GM18868 (cell line): Measurements from ENCODE around the gene RBBP8.
A peak's percentile ranks its signal among the peaks of the same experiment; 100 is the strongest.
"Not testable (repeated sequence)": the region's sequence is repeated elsewhere in the genome, so short reads cannot be mapped to it uniquely, and the experiment has no call there.

Experiments used
- ATAC-seq: cut with Tn5 transposase; IDR thresholded peaks from one replicate; pipeline ENCODE4 v1.9.1; 2021; ENCODE audit warnings: mild to moderate bottlenecking, moderate library complexity; ENCODE audit not compliant: unreplicated experiment

Gene RBBP8

GRCh38 chr18:22939649-22940048, 6.5 kb downstream of the RBBP8 start:
- ATAC-seq: no peak

- ATAC-seq: no peak
Measured at GRCh38 chr18:22943847-22944246, 10.7 kb downstream of the RBBP8 start.

GRCh38 chr18:22946217-22946616, 13.1 kb downstream of the RBBP8 start:
- ATAC-seq: peak; percentile 67

- no peak for ATAC-seq
Measured at GRCh38 chr18:22946846-22947245, 13.7 kb downstream of the RBBP8 start.

- no peak for ATAC-seq
Measured at GRCh38 chr18:22951823-22952222, 18.7 kb downstream of the RBBP8 start.

GRCh38 chr18:22952525-22952924, 19.4 kb downstream of the RBBP8 start:
- no peak for ATAC-seq

GRCh38 chr18:22953982-22954381, 20.9 kb downstream of the RBBP8 start:
- ATAC-seq: not testable (repeated sequence)

GRCh38 chr18:22956226-22956625, 23.1 kb downstream of the RBBP8 start:
- no peak for ATAC-seq

GRCh38 chr18:22961156-22961555, 28.0 kb downstream of the RBBP8 start:
- no peak for ATAC-seq

GRCh38 chr18:22962004-22962403, 28.9 kb downstream of the RBBP8 start:
- ATAC-seq: no peak

- no peak for ATAC-seq
Measured at GRCh38 chr18:22964116-22964515, 31.0 kb downstream of the RBBP8 start.

GRCh38 chr18:22964722-22965121, 31.6 kb downstream of the RBBP8 start:
- ATAC-seq: no peak

GRCh38 chr18:22971038-22971437, 37.9 kb downstream of the RBBP8 start:
- no peak for ATAC-seq

- no peak for ATAC-seq
Measured at GRCh38 chr18:22974001-22974400, 40.9 kb downstream of the RBBP8 start.

GRCh38 chr18:22974707-22975106, 41.6 kb downstream of the RBBP8 start:
- no peak for ATAC-seq

- no peak for ATAC-seq
Measured at GRCh38 chr18:22975508-22975907, 42.4 kb downstream of the RBBP8 start.

- ATAC-seq: peak; percentile 67
Measured at GRCh38 chr18:22977847-22978701, 44.9 kb downstream of the RBBP8 start.

- no peak for ATAC-seq
Measured at GRCh38 chr18:22980394-22980793, 47.3 kb downstream of the RBBP8 start.

GRCh38 chr18:22981274-22982133, 48.4 kb downstream of the RBBP8 start:
- no peak for ATAC-seq

GRCh38 chr18:22983175-22983574, 50.0 kb downstream of the RBBP8 start:
- no peak for ATAC-seq

GRCh38 chr18:22985250-22985649, 52.1 kb downstream of the RBBP8 start:
- ATAC-seq: no peak
